ENCODE data around the gene SMOC2. TPM values are rescaled to one million over a fixed set of nuclear protein-coding genes. Genes with fewer than 3 reads are reported as not detected.

Gene SMOC2
- total RNA-seq, 3 donors from 2014 or later (not counting 1 experiment from before 2014, with no cell fraction given): not detected

- no peak for TF ChIP-seq CTCF (IDR thresholded peaks at IDR 0.05)
- WGBS (ENCODE audit: insufficient coverage): 81% methylated on average over 10 of the region's 10 CpGs
- intact Hi-C loops (cut with micrococcal nuclease): no loop called here
- peak overlapping the region; percentile 42 for H3K4me3 Mint-ChIP-seq
- no peak overlapping the region for H3K27ac Mint-ChIP-seq
- H3K36me3 ChIP-seq (ENCODE audit: control insufficient read depth, insufficient read depth, low read length): no peaks in the 10 kb centered on the region
- peaks cover 0 to 5% of the 10 kb centered on the region in 2 donors for H3K9me3 Mint-ChIP-seq
- no peak overlapping the region for H3K27ac ChIP-seq (ENCODE audit: low read length)
- DNase-seq: no peak
- no peaks in the 10 kb centered on the region for H3K27me3 ChIP-seq (ENCODE audit: control insufficient read depth, insufficient read depth, low read length)
- H3K9me3 ChIP-seq (ENCODE audit: control insufficient read depth, insufficient read depth, low read length): no peaks in the 10 kb centered on the region
- H3K4me3 ChIP-seq (ENCODE audit: low read length): no peak overlapping the region
- no peaks in the 10 kb centered on the region for H3K36me3 Mint-ChIP-seq
- H3K4me1 Mint-ChIP-seq: peaks cover 0 to 9% of the 10 kb centered on the region in 2 donors
- peaks cover 0 to 8% of the 10 kb centered on the region in 2 donors for H3K27me3 Mint-ChIP-seq (ENCODE audit: low read depth in 2 of 2)
- no peaks in the 10 kb centered on the region for H3K4me1 ChIP-seq (ENCODE audit: control insufficient read depth, insufficient read depth, low read length)
- ATAC-seq: no peak
Observed at GRCh38 chr6:168601546-168601945, 160.6 kb downstream of the SMOC2 start.

- H3K9me3 ChIP-seq (ENCODE audit: control insufficient read depth, insufficient read depth, low read length): no peaks in the 10 kb centered on the region
- Mint-ChIP-seq H3K27me3 (ENCODE audit: low read depth in 2 of 2) (peaks cover 0 to 8% of the 10 kb centered on the region in 2 donors), H3K36me3 (no peaks in the 10 kb centered on the region), H3K27ac (no peak overlapping the region), H3K4me1 (peaks cover 0 to 9% of the 10 kb centered on the region in 2 donors), H3K4me3 (no peak overlapping the region), H3K9me3 (peaks cover 0 to 5% of the 10 kb centered on the region in 2 donors)
- TF ChIP-seq CTCF (IDR thresholded peaks at IDR 0.05): no peak
- DNase-seq (no peak), ATAC-seq (peak in 1 of 3 donors; percentile 25)
- intact Hi-C loops (cut with micrococcal nuclease): no loop called here
- no peak overlapping the region for H3K27ac ChIP-seq (ENCODE audit: low read length)
- H3K27me3 ChIP-seq (ENCODE audit: control insufficient read depth, insufficient read depth, low read length): no peaks in the 10 kb centered on the region
- 65% methylated on average over 4 of the region's 4 CpGs for WGBS (ENCODE audit: insufficient coverage)
- no peaks in the 10 kb centered on the region for H3K4me1 ChIP-seq (ENCODE audit: control insufficient read depth, insufficient read depth, low read length)
- no peak overlapping the region for H3K4me3 ChIP-seq (ENCODE audit: low read length)
- no peaks in the 10 kb centered on the region for H3K36me3 ChIP-seq (ENCODE audit: control insufficient read depth, insufficient read depth, low read length)
Observed at GRCh38 chr6:168602576-168602975, 161.6 kb downstream of the SMOC2 start.

GRCh38 chr6:168603234-168603633 is 162.2 kb downstream of the SMOC2 start:
- H3K4me1 Mint-ChIP-seq: peaks cover 0 to 9% of the 10 kb centered on the region in 2 donors
- no peak for DNase-seq
- peaks cover 0 to 5% of the 10 kb centered on the region in 2 donors for H3K9me3 Mint-ChIP-seq
- no peak overlapping the region for H3K4me3 ChIP-seq (ENCODE audit: low read length)
- intact Hi-C loops (cut with micrococcal nuclease): no loop called here
- no peak overlapping the region for H3K4me3 Mint-ChIP-seq
- ATAC-seq: no peak
- H3K36me3 Mint-ChIP-seq: no peaks in the 10 kb centered on the region
- peaks cover 0 to 8% of the 10 kb centered on the region in 2 donors for H3K27me3 Mint-ChIP-seq (ENCODE audit: low read depth in 2 of 2)
- WGBS (ENCODE audit: insufficient coverage): 79% methylated on average over 2 of the region's 4 CpGs
- H3K27me3 ChIP-seq (ENCODE audit: control insufficient read depth, insufficient read depth, low read length): no peaks in the 10 kb centered on the region
- no peak overlapping the region for H3K27ac ChIP-seq (ENCODE audit: low read length)
- H3K36me3 ChIP-seq (ENCODE audit: control insufficient read depth, insufficient read depth, low read length): no peaks in the 10 kb centered on the region
- no peaks in the 10 kb centered on the region for H3K9me3 ChIP-seq (ENCODE audit: control insufficient read depth, insufficient read depth, low read length)
- no peak overlapping the region for H3K27ac Mint-ChIP-seq
- no peaks in the 10 kb centered on the region for H3K4me1 ChIP-seq (ENCODE audit: control insufficient read depth, insufficient read depth, low read length)
- TF ChIP-seq CTCF (IDR thresholded peaks at IDR 0.05): no peak

GRCh38 chr6:168605964-168606363 is 165.0 kb downstream of the SMOC2 start:
- Histone ChIP-seq H3K27me3 (ENCODE audit: control insufficient read depth, insufficient read depth, low read length) (no peaks in the 10 kb centered on the region), H3K4me1 (ENCODE audit: control insufficient read depth, insufficient read depth, low read length) (no peaks in the 10 kb centered on the region), H3K4me3 (ENCODE audit: low read length) (no peak overlapping the region), H3K36me3 (ENCODE audit: control insufficient read depth, insufficient read depth, low read length) (no peaks in the 10 kb centered on the region), H3K27ac (ENCODE audit: low read length) (no peak overlapping the region), H3K9me3 (ENCODE audit: control insufficient read depth, insufficient read depth, low read length) (no peaks in the 10 kb centered on the region)
- TF ChIP-seq CTCF (IDR thresholded peaks at IDR 0.05): no peak
- Mint-ChIP-seq H3K4me3 (no peak overlapping the region), H3K9me3 (no peaks in the 10 kb centered on the region), H3K4me1 (no peaks in the 10 kb centered on the region), H3K27me3 (ENCODE audit: low read depth in 2 of 2) (peaks cover 0 to 8% of the 10 kb centered on the region in 2 donors), H3K27ac (no peak overlapping the region), H3K36me3 (no peaks in the 10 kb centered on the region)
- WGBS (ENCODE audit: insufficient coverage): 67% methylated on average over 6 of the region's 7 CpGs
- DNase-seq: no peak
- intact Hi-C loops (cut with micrococcal nuclease): no loop called here
- no peak for ATAC-seq
